ENCODE measurements around the gene DAPK1.

- TF ChIP-seq POLR2A (IDR thresholded peaks at IDR 0.05) (no peak), CTCF (IDR thresholded peaks at IDR 0.05) (no peak)
Measured at GRCh38 chr9:87712801-87713277, 215.2 kb downstream of the DAPK1 start.
